ENCODE data around the gene UBE2J2. TPM values are rescaled to one million over a fixed set of nuclear protein-coding genes. Genes with fewer than 3 reads are reported as not detected.
A peak's percentile ranks its signal among the peaks of the same experiment; 100 is the strongest.
"Not testable (repeated sequence)": the region's sequence is repeated elsewhere in the genome, so short reads cannot be mapped to it uniquely, and the experiment has no call there.

The UBE2J2 gene
- total RNA-seq, 1 donor from 2014 or later: 65.1 TPM

DNA sequence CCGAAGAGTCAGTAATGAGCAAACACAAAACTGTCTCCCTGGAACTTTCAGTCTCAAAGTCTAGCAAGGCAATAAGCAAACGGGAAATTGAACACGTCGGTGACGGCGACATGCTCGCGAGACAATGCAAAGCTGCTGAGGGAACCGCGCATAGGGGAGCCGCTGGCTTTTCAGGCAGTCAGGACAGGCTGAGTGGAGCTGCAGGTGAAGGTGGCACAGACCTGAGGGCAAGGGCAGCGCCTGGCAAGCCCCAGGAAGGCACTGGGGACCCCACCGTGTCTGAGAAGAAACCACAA, 45.9 kb upstream of the UBE2J2 start:
- no peak for DNase-seq (ENCODE audit: low read depth)
- Histone ChIP-seq H3K36me3 (ENCODE audit: control insufficient read depth, insufficient read depth, low read length) (peaks cover 2% of the 10 kb centered on the region), H3K4me3 (ENCODE audit: low read depth, low read length) (no peak overlapping the region), H3K27me3 (ENCODE audit: control insufficient read depth, insufficient read depth, low read length) (no peaks in the 10 kb centered on the region)
- TF ChIP-seq CTCF (IDR thresholded peaks at IDR 0.05; ENCODE audit: insufficient read depth, low read length, poor library complexity, severe bottlenecking): no peak

DNA sequence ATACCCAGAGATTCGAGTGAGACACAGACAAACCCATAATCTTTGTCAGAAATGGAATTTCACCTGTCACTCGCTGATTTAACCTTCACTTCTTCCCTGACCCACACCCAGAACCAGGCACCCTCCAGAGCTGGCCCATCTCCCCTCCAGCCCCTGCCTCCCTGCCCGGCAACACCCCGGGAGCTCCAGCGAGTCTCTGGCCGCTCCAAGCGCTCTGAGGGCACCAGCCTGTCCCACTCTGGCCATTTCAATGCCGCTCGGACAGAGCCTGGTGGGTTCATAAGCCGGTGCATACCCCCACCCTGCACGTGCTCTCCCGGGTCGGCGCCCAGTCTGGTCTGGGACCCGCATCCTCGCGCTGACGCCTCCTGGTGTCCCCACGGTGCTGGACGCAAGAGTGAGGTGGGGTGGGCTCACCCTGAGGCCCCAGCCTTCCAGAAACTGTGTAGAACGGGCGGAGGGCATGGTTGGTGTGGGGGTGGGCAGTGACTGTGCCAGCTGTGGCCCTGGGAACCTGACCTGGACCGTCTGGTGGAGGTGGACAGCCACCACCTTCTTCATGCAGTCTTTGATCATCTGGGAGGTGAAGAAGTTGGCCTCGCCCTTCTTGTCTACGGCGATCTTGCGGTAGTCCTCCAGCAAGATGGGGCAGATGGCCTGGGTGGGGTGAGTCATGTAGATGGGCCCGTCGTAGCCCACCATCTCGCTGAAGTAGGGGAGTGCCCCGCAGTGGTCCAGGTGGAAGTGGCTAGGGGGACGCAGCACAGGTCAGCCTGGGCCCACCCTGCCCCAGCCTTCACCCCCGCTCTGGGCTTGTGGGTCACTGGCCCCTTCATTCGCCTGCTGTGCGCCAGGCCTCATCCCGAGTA, 45.4 kb upstream of the UBE2J2 start:
- Histone ChIP-seq H3K4me3 (ENCODE audit: low read depth, low read length) (no peak overlapping the region), H3K27me3 (ENCODE audit: control insufficient read depth, insufficient read depth, low read length) (no peaks in the 10 kb centered on the region), H3K36me3 (ENCODE audit: control insufficient read depth, insufficient read depth, low read length) (peaks cover 2% of the 10 kb centered on the region)
- TF ChIP-seq CTCF (IDR thresholded peaks at IDR 0.05; ENCODE audit: insufficient read depth, low read length, poor library complexity, severe bottlenecking): no peak
- no peak for DNase-seq (ENCODE audit: low read depth)

- H3K4me3 ChIP-seq (ENCODE audit: low read depth, low read length): no peak overlapping the region
- peaks cover 2% of the 10 kb centered on the region for H3K36me3 ChIP-seq (ENCODE audit: control insufficient read depth, insufficient read depth, low read length)
- H3K27me3 ChIP-seq (ENCODE audit: control insufficient read depth, insufficient read depth, low read length): no peaks in the 10 kb centered on the region
- TF ChIP-seq CTCF (IDR thresholded peaks at IDR 0.05; ENCODE audit: insufficient read depth, low read length, poor library complexity, severe bottlenecking): no peak
- peak; percentile 77 for DNase-seq (ENCODE audit: low read depth)
Observed at GRCh38 chr1:1318131-1318652, 44.5 kb upstream of the UBE2J2 start.

DNA sequence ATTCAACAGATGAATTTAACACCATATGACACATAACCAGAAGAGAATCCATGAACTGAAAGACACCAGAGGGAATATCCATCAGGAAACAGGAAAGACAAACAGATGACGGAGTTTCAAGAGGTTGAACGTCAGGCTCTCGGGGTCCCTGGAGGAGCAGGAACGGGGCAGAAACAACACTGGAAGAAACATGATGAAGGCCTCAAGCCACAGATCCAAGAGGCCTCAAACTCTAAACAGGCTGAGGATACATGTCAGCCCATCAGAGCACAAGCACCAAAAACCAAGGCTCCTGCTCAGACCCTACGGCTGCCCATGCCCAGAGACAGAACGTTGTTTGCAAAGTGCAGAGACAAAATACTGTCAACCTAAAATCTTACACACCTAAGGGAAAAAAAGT, 43.8 kb upstream of the UBE2J2 start:
- H3K27me3 ChIP-seq (ENCODE audit: control insufficient read depth, insufficient read depth, low read length): no peaks in the 10 kb centered on the region
- no peak for DNase-seq (ENCODE audit: low read depth)
- TF ChIP-seq CTCF (IDR thresholded peaks at IDR 0.05; ENCODE audit: insufficient read depth, low read length, poor library complexity, severe bottlenecking): no peak
- H3K36me3 ChIP-seq (ENCODE audit: control insufficient read depth, insufficient read depth, low read length): peaks cover 3% of the 10 kb centered on the region
- H3K4me3 ChIP-seq (ENCODE audit: low read depth, low read length): no peak overlapping the region

GRCh38 chr1:1316199-1316598, 42.5 kb upstream of the UBE2J2 start:
- H3K36me3 ChIP-seq (ENCODE audit: control insufficient read depth, insufficient read depth, low read length); H3K4me3 ChIP-seq (ENCODE audit: low read depth, low read length): not testable (repeated sequence)

GRCh38 chr1:1315435-1315954, 41.8 kb upstream of the UBE2J2 start:
- Histone ChIP-seq H3K4me3 (ENCODE audit: low read depth, low read length) (no peak overlapping the region), H3K27me3 (ENCODE audit: control insufficient read depth, insufficient read depth, low read length) (no peaks in the 10 kb centered on the region), H3K36me3 (ENCODE audit: control insufficient read depth, insufficient read depth, low read length) (peaks cover 5% of the 10 kb centered on the region)
- TF ChIP-seq CTCF (IDR thresholded peaks at IDR 0.05; ENCODE audit: insufficient read depth, low read length, poor library complexity, severe bottlenecking): no peak
- no peak for DNase-seq (ENCODE audit: low read depth)

More at GRCh38 chr1:1316199-1316598, 42.5 kb upstream of the UBE2J2 start:
- not testable (repeated sequence) for DNase-seq (ENCODE audit: low read depth); H3K27me3 ChIP-seq (ENCODE audit: control insufficient read depth, insufficient read depth, low read length)

Data from kidney epithelial cell (primary cell).